Stimulated activated CD8-positive, alpha-beta memory T cell treated with anti-CD3 and anti-CD28 coated beads, Interleukin-12 subunit alpha, Interleukin-12 subunit beta, amount 100 ng/mL, for 24 hours (primary cell): Measurements from ENCODE around the gene WWC2.

ENCODE experiments used
- DNase-seq: peaks from one replicate; pipeline ENCODE4 v3.0.0-alpha.2; 2020; ENCODE audit errors: extremely low read depth

The WWC2 gene

DNA sequence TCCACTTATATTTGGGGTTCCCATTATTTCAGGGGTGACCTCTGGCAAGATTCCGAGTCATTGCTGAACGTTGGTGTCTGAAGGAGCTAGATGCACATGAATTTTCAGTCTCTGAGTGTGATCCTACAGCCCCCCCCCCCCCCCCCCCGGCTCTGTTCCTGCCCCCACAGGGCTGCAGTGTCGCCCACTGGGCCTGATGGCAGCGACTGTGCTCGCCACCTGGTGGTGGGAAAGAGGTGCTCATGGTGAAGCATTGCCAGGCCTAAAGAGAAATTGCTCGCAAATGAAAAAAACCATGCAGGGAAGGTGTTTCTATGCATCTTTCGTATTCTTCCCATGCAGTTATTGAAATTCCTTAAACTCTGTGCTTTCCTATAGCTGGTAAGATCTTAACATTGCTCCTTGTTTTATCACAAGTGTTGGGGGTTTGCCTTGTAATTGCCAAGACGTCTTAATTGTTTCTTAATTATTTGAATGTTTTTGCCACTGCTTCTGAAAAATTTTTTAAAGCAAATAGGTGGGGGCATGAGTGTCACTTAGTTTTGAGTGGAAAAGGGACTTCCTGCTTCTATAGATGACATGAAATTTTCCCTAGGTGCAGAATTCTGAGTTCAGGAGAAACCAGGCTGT lies 157.8 kb downstream of the WWC2 start:
- peak; percentile 2 for DNase-seq

DNA sequence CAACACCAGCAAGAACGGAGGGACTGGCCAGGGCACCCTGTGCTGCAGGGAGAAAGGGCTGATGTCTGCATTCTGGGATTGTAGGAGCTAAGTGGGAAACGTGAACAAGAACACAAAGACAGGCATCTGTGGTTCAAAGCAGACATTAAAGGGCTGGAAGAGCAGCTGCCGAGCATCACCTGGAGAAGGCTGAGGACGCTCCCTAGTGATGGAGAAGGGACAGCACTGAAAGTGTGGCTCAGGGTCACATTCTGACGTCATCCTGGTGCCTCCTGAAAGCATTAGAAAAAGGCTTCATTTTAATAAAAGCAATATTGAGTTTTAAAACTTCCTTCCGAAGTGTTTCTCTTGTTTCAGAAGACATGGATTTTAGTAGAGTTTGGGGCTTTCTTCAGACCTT lies 158.8 kb downstream of the WWC2 start:
- DNase-seq = no peak

DNA sequence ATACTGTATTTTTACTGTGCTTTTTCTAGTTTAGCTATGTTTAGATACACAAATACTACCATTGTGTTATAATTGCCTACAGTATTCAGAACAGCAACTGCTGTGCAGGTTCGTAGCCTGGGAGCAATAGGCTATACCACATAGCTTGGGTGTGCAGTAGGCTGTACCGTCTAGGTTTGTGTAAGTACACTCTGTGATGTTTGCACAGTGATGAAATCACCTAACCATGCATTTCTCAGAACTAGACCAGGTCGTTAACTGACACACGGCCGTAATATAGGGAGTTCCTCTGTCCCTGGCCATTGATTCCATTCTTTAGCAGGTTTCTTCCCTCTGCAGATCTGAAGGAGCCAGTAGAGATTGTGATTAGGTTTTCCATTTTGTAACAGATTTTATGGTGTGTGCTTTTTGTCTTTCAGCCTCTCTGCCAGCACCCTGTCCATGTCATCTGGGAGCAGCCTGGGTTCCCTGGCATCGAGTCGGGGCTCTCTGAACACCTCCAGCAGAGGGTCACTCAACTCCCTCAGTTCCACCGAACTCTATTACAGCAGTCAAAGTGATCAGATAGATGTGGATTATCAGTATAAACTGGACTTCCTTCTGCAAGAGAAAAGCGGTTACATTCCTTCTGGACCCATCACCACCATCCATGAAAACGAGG lies 161.6 kb downstream of the WWC2 start:
- no peak for DNase-seq

DNA sequence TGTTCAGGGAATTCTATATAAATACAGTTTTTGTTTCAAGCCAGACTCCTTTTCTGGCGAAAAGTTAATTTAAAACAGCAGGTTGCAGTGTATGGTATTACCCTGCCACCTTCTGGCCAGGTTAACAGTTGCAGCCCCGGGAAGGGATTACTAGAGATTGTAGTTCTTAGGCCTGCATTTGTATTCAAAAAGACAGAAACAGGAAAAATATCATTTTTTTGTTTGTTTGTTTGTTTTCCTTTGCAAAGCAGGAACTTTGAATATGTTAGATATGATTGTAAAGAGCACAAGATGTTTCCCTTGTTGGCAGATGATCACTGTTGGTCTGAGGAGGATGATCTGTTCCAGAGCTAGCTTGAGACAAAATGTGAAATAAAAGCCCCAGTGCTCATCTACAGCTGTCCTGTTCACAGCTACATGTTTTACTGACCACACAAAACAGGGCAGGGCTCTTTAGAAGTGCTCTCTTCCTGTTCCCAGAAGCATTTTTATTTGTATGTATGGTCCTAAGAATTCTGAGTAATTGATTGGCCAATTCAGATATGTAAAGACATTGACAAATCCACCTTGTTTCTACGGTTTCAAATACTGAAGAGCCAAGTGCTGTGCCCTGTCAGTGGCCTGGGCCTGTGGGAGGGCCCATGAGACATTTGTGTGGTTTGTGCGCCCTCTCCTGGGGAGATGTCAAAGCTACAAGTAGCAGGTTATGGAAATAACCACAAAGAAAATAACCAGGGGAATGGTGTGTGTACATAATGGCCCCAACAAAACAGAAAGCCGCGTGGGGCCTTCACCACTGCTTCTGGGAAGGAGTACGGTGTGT lies 163.1 kb downstream of the WWC2 start:
- peak; percentile 40 for DNase-seq

DNA sequence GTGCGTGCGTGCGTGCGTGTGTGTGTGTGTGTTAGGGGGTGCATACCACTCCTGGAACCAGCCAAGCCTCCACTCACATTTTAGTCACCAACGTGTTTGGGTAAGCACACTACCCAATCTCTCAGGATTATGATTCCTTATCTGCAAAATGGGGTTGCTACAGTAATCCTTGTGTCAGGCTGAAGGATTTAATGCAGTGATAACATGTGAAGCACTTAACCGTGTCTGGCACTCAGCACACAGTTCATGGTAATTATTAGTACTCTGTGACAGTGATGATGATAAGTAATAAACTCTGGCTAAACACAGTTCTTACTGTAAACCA lies 163.7 kb downstream of the WWC2 start:
- DNase-seq = no peak

DNA sequence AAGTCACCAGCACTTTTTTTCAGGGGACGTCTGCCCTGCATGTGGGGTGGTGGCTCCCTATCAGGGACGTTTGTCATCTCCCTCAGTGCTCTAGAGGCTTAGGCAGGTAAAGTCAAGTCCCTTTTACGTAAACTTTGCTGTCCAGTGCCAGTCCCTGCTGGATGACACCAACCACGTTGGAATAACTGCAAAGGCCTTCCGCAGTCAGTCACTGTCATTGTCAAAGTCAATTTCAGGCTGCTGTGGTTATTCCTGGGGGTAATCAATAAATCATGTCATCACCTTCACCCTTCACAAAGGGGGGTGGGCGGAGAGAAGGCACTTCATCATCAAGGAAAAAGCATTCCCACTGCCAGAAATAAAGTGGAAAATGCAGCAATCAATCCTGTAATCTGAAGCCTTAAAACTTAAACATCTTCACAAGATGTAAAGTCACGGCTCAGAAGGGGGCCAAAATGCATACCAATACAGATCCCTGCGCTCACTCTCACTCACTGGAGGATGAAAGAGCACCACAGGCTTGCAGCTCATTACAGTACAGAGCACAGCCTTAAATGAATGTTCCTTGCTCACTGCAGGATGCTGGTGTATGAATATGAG lies 164.8 kb downstream of the WWC2 start:
- no peak for DNase-seq

DNA sequence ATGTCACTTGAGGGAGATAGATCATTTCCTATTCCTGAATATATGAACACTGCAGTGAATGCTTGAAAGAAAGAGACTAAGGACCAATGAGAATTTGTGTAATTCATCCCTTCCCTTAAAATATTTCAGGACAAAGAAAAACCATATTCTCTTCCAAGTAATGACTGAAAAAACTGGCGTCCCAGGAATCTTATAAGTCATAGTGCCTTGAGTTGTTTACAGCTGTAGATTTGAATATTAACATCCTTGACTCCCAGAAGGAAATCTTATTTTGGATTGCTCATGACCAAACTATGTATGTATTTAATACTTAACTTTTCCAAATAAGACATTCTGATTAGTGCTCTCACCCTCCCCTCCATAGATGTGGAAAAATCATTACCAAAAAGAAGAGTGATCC lies 165.6 kb downstream of the WWC2 start:
- no peak for DNase-seq

DNA sequence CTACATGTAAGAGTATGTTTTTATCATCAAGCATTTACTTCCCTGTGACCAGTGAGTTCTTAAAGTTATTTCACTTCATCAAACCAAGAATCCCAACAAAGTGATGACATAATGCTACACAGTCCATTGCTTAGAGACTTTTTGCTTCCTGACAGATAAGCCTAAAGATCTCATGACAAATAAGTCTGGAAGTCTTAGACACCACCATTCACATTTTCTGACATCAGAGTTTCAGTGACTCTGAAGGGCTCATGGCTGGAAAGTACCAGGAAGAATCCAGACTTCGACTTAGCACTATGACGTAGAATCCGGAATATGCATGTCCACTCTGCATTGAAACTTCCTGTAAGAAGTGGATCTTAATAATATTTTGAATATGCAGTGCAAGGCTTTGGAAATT lies 167.3 kb downstream of the WWC2 start:
- DNase-seq = no peak

DNA sequence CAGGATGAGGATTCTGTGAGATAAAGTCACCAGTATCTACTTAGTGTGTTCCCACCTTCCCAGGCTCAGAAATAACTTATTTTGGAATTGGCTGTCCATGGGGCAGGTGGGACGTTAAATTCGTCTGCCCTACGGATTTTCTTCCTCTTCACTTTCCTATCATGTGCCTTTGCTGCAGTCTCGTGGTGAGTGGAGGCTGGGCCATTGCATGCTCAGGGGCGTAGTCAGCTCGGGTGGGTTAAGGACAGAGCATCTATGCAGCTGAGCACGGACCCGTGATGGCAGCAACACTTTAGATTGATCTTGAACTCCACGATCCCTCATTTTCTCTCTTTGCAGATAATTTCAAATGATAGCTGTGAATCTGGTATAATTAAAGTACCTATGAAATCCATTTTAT lies 169.5 kb downstream of the WWC2 start:
- no peak for DNase-seq

DNA sequence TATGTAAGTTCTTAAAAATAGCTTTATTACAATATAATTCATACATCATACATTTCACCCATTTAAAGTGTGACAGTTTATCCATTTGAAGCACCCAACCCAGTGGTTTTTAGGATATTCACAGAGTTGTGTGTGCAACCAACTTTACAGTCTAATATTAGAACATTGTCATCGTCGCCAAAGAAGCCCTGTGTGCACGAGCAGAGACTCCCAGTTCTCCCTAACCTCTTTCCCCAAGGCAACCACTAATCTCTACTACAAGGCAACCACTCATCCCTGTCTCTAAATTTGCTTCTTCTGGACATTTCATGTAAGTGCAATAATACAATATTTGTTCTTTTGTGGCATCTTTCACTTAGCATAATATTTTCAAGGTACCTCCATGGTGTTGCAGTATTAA lies 173.3 kb downstream of the WWC2 start:
- no peak for DNase-seq

DNA sequence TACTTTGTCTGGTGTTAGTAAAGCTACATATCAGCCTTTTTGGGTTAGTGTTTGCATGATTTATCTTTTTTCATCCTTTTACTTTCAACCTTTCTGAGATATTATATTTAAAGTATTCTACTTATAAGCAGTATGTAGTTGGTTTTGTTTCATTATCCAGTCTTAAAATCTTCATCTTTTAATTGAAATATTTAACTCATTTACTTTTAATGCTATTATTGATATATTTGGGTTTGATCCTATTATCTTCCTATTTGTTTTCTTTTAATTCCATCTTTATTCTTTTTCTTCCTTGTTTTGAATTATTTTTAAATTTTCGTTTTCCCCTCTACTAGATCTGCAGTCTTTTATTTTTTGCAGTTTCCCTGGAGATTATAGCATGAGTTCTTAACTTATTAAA lies 177.0 kb downstream of the WWC2 start:
- no peak for DNase-seq

DNA sequence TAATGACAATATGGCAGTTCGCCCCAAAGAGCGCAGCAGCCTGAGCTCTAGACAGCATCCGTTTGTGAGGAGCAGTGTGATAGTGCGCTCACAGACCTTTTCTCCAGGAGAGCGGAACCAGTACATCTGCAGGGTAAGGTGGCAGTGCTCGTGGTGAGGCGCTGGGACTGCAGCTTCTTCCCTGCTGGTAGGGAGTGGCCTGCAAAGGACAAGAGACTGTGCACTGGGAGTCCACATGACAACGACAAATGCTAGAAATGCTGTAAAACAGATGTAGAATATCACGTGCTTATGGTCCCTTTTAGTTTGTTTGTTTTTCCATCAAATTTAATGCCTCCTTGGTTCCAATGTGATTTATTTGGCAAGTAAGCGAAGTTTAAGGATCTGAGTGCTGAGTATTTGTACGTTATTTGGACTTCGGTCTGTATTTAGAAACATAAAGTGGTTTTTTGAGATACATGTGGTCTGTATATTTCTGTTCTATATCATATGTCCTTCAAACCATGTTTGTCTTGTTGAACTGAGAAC lies 185.3 kb downstream of the WWC2 start:
- no peak for DNase-seq

DNA sequence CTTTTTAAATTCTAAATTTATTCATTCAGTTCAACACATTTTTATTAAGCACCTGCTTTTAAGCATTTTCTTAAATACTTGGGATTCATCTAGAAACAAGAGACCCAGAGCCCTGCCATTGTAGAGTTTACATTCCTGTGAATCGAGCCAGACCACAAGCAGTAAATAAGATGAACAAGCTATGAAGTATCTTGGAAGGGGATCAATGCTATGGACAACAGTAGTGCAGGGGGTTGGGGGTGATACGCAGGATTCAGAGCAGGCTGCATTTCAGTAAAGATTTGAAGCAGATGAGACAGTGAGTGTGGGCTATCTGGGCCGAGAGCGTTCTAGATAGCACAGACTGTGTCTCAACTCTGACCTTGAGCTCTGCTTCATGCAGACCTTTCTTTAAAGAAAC lies 185.9 kb downstream of the WWC2 start:
- DNase-seq = no peak

DNA sequence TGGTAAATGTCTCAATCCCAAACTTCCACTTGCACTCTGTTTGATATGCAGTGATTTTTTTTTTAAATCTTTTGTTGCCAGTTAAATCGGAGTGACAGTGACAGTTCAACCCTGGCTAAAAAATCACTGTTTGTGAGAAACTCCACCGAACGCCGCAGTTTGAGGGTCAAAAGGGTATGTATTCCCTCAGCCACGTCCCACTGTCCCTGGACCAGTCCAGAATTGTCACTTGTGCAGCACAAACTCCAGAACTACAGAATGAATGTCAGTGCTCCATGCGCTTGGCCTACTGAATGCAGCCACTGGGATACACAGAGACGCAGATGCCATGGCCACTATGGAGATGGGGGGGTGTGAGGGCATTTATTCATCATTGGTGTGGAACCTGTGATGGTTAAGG lies 186.8 kb downstream of the WWC2 start:
- no peak for DNase-seq

DNA sequence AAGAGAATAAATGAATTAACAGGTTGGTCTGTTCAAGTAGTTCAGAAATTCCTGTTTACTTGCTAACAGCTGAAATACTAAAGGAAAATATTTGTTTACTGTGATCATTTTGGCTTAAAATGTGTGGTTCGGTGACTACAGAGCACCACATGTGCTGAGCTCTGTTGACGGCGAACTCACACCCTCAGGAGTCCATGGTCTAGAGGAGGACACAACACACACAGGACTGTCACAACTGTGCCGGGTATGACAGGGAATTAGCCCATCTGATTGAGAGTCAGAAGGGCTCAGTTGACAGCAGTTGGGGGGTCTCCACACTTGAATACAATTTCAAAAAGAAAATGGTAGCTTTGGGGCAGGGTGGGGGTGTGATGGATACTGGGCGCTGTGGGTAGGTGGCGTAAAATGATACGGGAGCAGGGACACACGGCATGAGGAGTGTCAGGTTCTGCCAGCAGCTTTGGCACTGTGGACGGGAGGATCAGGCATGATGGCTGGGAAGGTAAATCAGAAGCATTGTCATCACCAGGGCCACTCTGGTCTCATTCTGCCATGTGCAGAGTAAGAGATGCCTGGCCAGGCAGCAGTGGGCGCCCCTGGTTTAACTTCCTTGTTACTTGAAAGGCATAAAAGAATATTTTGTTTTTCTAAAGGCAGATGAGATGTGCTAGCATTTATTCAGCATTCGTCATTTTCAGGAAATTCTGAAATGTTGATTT lies 187.7 kb downstream of the WWC2 start:
- DNase-seq = no peak

DNA sequence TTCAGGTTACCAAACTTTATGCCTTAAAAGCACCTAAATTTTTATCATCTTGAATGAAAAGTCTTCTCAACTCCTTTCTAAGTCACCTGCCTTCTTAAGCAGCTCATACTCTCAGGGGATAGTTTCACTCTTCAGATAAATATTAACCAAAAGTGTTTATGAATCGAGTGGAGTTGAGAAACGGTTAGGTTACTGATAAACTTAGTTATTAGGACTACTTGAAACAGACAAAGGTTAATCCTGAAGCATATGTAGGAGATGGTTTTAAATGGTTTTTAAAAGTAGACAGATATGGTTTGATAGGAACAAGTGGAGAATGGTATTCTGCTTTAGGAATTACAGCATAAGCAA lies 188.2 kb downstream of the WWC2 start:
- DNase-seq = no peak

DNA sequence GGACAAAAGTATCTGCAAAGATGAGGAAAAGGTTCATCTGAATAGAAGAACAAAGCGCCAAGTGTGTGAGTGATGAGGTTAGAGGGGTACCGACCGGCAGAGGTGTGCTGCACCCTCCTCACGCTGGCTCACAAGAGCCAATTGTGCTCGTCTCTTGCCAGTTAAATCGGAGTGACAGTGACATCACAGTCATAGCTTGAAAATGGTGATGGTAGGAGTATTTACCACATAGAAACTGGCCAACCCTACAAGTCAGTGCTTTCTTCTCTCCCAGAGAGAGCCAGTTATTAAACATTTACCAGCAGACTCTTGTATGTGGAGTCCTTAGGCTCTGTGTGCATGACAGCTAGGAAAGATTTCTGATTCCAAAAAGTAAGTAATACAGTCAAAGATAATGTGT lies 188.6 kb downstream of the WWC2 start:
- DNase-seq = no peak

DNA sequence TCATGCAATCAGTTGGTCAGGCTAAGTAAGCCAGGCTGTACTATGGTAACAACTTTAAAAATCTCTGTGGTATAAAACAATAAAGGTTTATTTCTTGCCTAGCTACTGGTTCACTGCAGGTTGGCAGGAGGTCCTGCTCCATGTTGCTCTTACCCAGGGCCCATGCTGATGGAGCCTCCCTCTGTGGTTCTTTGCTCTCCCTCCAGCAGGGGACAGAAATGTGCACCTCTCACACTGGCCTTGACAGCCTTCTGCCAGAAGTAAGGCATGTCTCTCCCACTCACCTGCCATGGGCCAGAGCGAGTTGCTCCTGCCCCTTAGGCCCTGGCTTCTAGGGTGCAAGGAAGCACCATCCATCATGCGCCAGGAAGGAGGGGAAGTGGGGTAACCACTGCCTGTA lies 189.9 kb downstream of the WWC2 start:
- no peak for DNase-seq

DNA sequence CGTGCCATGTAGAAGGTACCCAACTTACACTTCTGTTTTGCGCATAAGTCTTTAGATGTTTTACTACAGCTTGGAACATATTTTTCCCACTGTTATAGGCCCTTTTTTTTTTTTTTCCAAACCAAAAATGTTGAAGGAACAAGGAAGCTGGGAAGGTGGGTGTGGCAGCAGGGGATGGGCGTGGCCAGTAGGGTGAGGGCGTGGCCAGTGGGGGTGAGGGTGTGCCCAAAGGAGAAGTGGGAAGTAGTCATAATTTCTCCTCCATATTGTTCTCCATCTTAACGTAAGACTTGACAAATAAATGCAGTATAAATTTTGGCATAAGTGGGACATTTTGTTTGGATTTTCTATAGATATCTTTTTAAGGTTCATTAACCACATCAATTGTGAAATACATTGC lies 190.6 kb downstream of the WWC2 start:
- DNase-seq = no peak

DNA sequence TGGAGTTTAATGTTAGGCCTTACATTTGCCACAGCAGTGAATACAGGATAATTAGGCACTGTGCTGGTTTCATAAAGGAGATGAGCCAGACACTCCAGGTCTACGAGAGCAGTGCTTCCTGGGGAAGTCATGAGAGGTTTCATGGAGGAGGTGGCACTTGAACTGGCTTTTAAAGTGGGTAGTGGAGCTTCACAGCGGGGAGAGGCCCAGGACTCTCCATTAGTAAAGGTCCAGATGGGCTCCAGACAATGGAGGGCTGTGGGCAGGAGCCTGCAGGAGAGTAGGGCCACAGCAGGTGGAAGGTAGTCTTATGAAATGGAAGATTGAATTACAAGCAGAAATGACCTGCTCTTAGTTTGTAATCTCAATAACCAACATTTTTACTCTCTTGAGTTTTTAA lies 192.0 kb downstream of the WWC2 start:
- DNase-seq = no peak

DNA sequence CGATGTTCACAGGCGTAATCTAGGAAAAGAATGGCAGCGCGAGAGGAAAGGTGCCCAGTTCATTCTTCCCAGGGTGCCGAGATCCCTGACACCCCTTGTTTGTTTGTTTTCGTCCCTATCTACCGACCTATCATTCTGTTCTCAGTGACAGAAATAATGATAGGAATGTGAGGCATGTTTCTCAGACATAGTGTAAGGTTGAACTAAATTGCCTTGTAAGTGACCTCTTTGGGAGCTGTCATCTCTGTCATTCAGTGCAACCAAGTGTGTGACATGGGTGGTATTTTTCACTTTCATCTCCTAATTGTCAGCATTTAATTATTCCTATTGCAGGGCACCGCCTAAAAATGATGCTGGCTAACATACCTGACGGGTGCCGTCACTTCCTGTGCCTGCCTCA lies 196.7 kb downstream of the WWC2 start:
- no peak for DNase-seq

DNA sequence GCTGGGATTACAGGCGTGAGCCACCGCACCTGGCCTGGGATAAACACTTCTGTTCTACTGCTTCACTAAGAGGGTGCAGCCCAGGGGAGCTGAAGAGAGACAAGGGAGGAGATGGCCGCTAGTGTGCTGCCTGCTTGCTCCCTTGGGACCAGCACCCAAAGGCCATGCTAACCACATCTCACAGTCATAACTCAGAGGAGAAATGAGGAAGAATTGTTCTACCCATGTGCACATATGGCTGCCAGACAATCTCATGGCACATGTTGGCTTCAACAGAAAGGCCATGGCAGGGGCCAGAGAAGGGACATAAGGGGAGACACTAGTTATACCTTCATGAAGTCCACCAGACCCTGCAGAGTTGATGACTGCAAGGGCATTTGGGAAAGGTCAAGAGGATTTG lies 198.6 kb downstream of the WWC2 start:
- DNase-seq = no peak
